ENCODE data around the gene MCTP1.

GRCh38 chr5:94808497-94808896 lies 476.4 kb downstream of the MCTP1 start:
- TF ChIP-seq POLR2A (IDR thresholded peaks at IDR 0.05; ENCODE audit: low read depth, low read length) = no peak
- TF ChIP-seq POLR2AphosphoS5 (IDR thresholded peaks at IDR 0.05; ENCODE audit: low read depth, low read length) = no peak
